ENCODE results near the gene TASL. TPM values are rescaled to one million over a fixed set of nuclear protein-coding genes. Genes with fewer than 3 reads are reported as not detected.
A peak's percentile ranks its signal among the peaks of the same experiment; 100 is the strongest.

Gene TASL
- polyA plus RNA-seq, 2 of the 4 experiments (the other 2 are of a cell fraction), result not detected

- H3K27ac ChIP-seq, result no peak overlapping the region
- no peak for DNase-seq (ENCODE audit: low read depth in 1 of 2, low spot score in 1 of 2)
- POLR2A ChIA-PET, result no interaction called here
- CTCF ChIA-PET, result no interaction called here
- H3K4me1 ChIP-seq, result no peaks in the 10 kb centered on the region
- FAIRE-seq, result no peak
- no peak for ATAC-seq
- no peak overlapping the region for H3K4me3 ChIP-seq
- no peaks in the 10 kb centered on the region for H3K9me3 ChIP-seq
- WGBS (ENCODE audit: missing lambda C conversion rate), result 37% methylated on average over 1 of the region's 1 CpG
- H3K4me2 ChIP-seq, result no peak overlapping the region
- TF ChIP-seq ESRRA (IDR thresholded peaks at IDR 0.05; ENCODE audit: borderline replicate concordance, low read length), result no peak
- TF ChIP-seq NFE2L2 (conservative IDR thresholded peaks at IDR 0.05; ENCODE audit: low read length), result no peak
- no peak for TF ChIP-seq POLR2AphosphoS2 (conservative IDR thresholded peaks at IDR 0.05; ENCODE audit: low read length)
- no peak for TF ChIP-seq CBX8 (IDR thresholded peaks at IDR 0.05)
- no peak for TF ChIP-seq HOXA7 (CRISPR knock-in tag; IDR thresholded peaks at IDR 0.05)
- TF ChIP-seq, protein P1, sequence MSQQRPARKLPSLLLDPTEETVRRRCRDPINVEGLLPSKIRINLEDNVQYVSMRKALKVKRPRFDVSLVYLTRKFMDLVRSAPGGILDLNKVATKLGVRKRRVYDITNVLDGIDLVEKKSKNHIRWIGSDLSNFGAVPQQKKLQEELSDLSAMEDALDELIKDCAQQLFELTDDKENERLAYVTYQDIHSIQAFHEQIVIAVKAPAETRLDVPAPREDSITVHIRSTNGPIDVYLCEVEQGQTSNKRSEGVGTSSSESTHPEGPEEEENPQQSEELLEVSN (IDR thresholded peaks at IDR 0.05; ENCODE audit: borderline replicate concordance, low read depth), result no peak
- no peak for TF ChIP-seq FOSL2 (IDR thresholded peaks at IDR 0.05)
- TF ChIP-seq FOSL2 (CRISPR knock-in tag; IDR thresholded peaks at IDR 0.05), result no peak
- TF ChIP-seq TFCP2L1 (CRISPR knock-in tag; IDR thresholded peaks at IDR 0.05), result no peak
- no peak for TF ChIP-seq CHD4 (IDR thresholded peaks at IDR 0.05; ENCODE audit: borderline replicate concordance)
- no peak for TF ChIP-seq HOXB13 (CRISPR knock-in tag; IDR thresholded peaks at IDR 0.05; ENCODE audit: low read depth)
- TF ChIP-seq HOXB5 (CRISPR knock-in tag; IDR thresholded peaks at IDR 0.05), result no peak
- no peak for TF ChIP-seq MAZ (IDR thresholded peaks at IDR 0.05; ENCODE audit: borderline replicate concordance, low read depth, low read length)
- TF ChIP-seq SREBF2 (IDR thresholded peaks at IDR 0.05), result no peak
- TF ChIP-seq, protein P2, sequence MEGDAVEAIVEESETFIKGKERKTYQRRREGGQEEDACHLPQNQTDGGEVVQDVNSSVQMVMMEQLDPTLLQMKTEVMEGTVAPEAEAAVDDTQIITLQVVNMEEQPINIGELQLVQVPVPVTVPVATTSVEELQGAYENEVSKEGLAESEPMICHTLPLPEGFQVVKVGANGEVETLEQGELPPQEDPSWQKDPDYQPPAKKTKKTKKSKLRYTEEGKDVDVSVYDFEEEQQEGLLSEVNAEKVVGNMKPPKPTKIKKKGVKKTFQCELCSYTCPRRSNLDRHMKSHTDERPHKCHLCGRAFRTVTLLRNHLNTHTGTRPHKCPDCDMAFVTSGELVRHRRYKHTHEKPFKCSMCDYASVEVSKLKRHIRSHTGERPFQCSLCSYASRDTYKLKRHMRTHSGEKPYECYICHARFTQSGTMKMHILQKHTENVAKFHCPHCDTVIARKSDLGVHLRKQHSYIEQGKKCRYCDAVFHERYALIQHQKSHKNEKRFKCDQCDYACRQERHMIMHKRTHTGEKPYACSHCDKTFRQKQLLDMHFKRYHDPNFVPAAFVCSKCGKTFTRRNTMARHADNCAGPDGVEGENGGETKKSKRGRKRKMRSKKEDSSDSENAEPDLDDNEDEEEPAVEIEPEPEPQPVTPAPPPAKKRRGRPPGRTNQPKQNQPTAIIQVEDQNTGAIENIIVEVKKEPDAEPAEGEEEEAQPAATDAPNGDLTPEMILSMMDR (IDR thresholded peaks at IDR 0.05), result no peak
- TF ChIP-seq ZC3H11A (IDR thresholded peaks at IDR 0.05), result no peak
- TF ChIP-seq PHF8 (IDR thresholded peaks at IDR 0.05; ENCODE audit: borderline replicate concordance, low read depth), result no peak
- no peak for TF ChIP-seq EHMT2 (IDR thresholded peaks at IDR 0.05; ENCODE audit: low read depth)
- no peak for TF ChIP-seq ZSCAN20 (CRISPR knock-in tag; IDR thresholded peaks at IDR 0.05)
- TF ChIP-seq, protein P3, sequence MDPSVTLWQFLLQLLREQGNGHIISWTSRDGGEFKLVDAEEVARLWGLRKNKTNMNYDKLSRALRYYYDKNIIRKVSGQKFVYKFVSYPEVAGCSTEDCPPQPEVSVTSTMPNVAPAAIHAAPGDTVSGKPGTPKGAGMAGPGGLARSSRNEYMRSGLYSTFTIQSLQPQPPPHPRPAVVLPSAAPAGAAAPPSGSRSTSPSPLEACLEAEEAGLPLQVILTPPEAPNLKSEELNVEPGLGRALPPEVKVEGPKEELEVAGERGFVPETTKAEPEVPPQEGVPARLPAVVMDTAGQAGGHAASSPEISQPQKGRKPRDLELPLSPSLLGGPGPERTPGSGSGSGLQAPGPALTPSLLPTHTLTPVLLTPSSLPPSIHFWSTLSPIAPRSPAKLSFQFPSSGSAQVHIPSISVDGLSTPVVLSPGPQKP (IDR thresholded peaks at IDR 0.05; ENCODE audit: low read depth, low read length), result no peak
Observed at GRCh38 chrX:30572004-30572403, 5.6 kb downstream of the TASL start.

GRCh38 chrX:30570505-30570904 lies 7.1 kb downstream of the TASL start:
- 0 out of 6 replicates have a peak, but pooled peaks of 1 of the 2 experiments have one; percentile 38 for ATAC-seq
- Histone ChIP-seq H3K4me1 (no peaks in the 10 kb centered on the region), H3K27ac (no peak overlapping the region), H3K4me3 (no peak overlapping the region), H3K4me2 (no peak overlapping the region), H3K9me3 (no peaks in the 10 kb centered on the region)
- peak; percentile 7 for FAIRE-seq
- DNase-seq (ENCODE audit: low read depth in 1 of 2, low spot score in 1 of 2), result peak in 1 of 2 experiments; percentile 25
- POLR2A ChIA-PET, result no interaction called here
- TF ChIP-seq SREBF2 (IDR thresholded peaks at IDR 0.05) (no peak), RAD21 (conservative IDR thresholded peaks at IDR 0.05 in 1 of 2, IDR thresholded peaks at IDR 0.05 in 1 of 2) (peak; percentile 33 to 45; a peak in 4 of 5 replicates), RFX5 (IDR thresholded peaks at IDR 0.05) (no peak), SMC3 (IDR thresholded peaks at IDR 0.05) (peak; percentile 56; the same call in 2 of the 3 replicates)
- TF ChIP-seq, protein P2 (IDR thresholded peaks at IDR 0.05), result peak; percentile 58
- CTCF ChIA-PET, result interaction anchor here (0.6 to 2.1 kb wide), 16 partner anchors 9 to 186 kb away, joined by 3 to 16 read pairs (median 3); no protein-coding TSS in a partner anchor
- 36% methylated on average over 1 of the region's 1 CpG for WGBS (ENCODE audit: missing lambda C conversion rate)

Measured in A549 (cell line).